SK-N-SH treated with all-trans-retinoic acid at 6 μM for 48 hours (cell line): ENCODE measurements around the gene CLSTN2.

Experiments used
- ATAC-seq: fragments of 200-7000 bp; cut with Tn5 transposase; 3 replicates; pipeline ENCODE4 v1.9.1; 2020; ENCODE audit warnings: mild to moderate bottlenecking, moderate library complexity
- ARNTL ChIP-seq: fragments of 450-650 bp; formaldehyde crosslinking; IDR thresholded peaks from 2 replicates; pipeline ENCODE4 v1.5.0; 2020; ENCODE audit warnings: low read depth, mild to moderate bottlenecking, moderate library complexity, borderline replicate concordance
- BACH2 ChIP-seq: fragments of 250-450 bp; sonication (Bioruptor Pico); IDR thresholded peaks from 2 replicates; pipeline ENCODE4 v1.9.0; 2021; ENCODE audit warnings: mild to moderate bottlenecking, borderline replicate concordance
- CREB5 ChIP-seq: fragments of 250-450 bp; sonication (Bioruptor Pico); IDR thresholded peaks from 2 replicates; pipeline ENCODE4 v1.5.1; 2020; ENCODE audit warnings: low read depth, mild to moderate bottlenecking, moderate library complexity
- CSDC2 ChIP-seq: fragments of 250-450 bp; sonication (Bioruptor Pico); IDR thresholded peaks from 2 replicates; pipeline ENCODE4 v1.5.0; 2020; ENCODE audit warnings: mild to moderate bottlenecking, moderate library complexity
- ESRRG ChIP-seq: fragments of 250-450 bp; sonication (Bioruptor Pico); IDR thresholded peaks from 2 replicates; pipeline ENCODE4 v1.6.1; 2021; ENCODE audit warnings: mild to moderate bottlenecking
- GLIS3 ChIP-seq: fragments of 250-450 bp; sonication (Bioruptor Pico); IDR thresholded peaks from 2 replicates; pipeline ENCODE4 v1.5.0; 2020; ENCODE audit warnings: mild to moderate bottlenecking, moderate library complexity
- ISL1 ChIP-seq: fragments of 250-450 bp; sonication (Bioruptor Pico); IDR thresholded peaks from 2 replicates; pipeline ENCODE4 v2.1.2; 2022; ENCODE audit warnings: mild to moderate bottlenecking, moderate library complexity
- OSR1 ChIP-seq: fragments of 250-450 bp; sonication (Bioruptor Pico); IDR thresholded peaks from 2 replicates; pipeline ENCODE4 v1.8.0; 2022; ENCODE audit warnings: moderate library complexity, mild to moderate bottlenecking, inconsistent platforms
- PATZ1 ChIP-seq: fragments of 250-450 bp; sonication (Bioruptor Pico); IDR thresholded peaks from 2 replicates; pipeline ENCODE4 v1.8.0; 2020; ENCODE audit warnings: mild to moderate bottlenecking, moderate library complexity, borderline replicate concordance
- POU6F1 ChIP-seq: fragments of 250-450 bp; sonication (Bioruptor Pico); IDR thresholded peaks from 2 replicates; pipeline ENCODE4 v1.8.0; 2021; ENCODE audit warnings: low read depth, mild to moderate bottlenecking, moderate library complexity, borderline replicate concordance
- PPARA ChIP-seq: fragments of 250-450 bp; sonication (Bioruptor Pico); IDR thresholded peaks from 2 replicates; pipeline ENCODE4 v1.5.0; 2020; ENCODE audit warnings: mild to moderate bottlenecking, borderline replicate concordance
- RARB ChIP-seq: fragments of 250-450 bp; sonication (Bioruptor Pico); IDR thresholded peaks from 2 replicates; pipeline ENCODE4 v1.8.0; 2021; ENCODE audit warnings: mild to moderate bottlenecking, moderate library complexity
- SNAI2 ChIP-seq: fragments of 250-450 bp; sonication (Bioruptor Pico); IDR thresholded peaks from 2 replicates; pipeline ENCODE4 v1.5.0; 2020; ENCODE audit warnings: mild to moderate bottlenecking, moderate library complexity
- TCF4 ChIP-seq: fragments of 250-450 bp; sonication (Bioruptor Pico); IDR thresholded peaks from 2 replicates; pipeline ENCODE4 v1.8.0; 2021; ENCODE audit warnings: mild to moderate bottlenecking, moderate library complexity, borderline replicate concordance
- TOX ChIP-seq: fragments of 250-450 bp; sonication (Bioruptor Pico); IDR thresholded peaks from 2 replicates; pipeline ENCODE4 v1.8.0; 2021; ENCODE audit warnings: mild to moderate bottlenecking, moderate library complexity, borderline replicate concordance
- TSHZ2 ChIP-seq: fragments of 250-450 bp; sonication (Bioruptor Pico); IDR thresholded peaks from 2 replicates; pipeline ENCODE4 v1.5.0; 2020; ENCODE audit warnings: mild to moderate bottlenecking, moderate library complexity
- ZC3H10 ChIP-seq: fragments of 250-450 bp; sonication (Bioruptor Pico); IDR thresholded peaks from 2 replicates; pipeline ENCODE4 v1.5.1; 2021; ENCODE audit warnings: mild to moderate bottlenecking, moderate library complexity
- ZFP3 ChIP-seq: fragments of 250-450 bp; sonication (Bioruptor Pico); IDR thresholded peaks from 2 replicates; pipeline ENCODE4 v1.5.0; 2020; ENCODE audit warnings: mild to moderate bottlenecking, moderate library complexity
- ZFP30 ChIP-seq: fragments of 450-650 bp; formaldehyde crosslinking; IDR thresholded peaks from 2 replicates; pipeline ENCODE4 v1.5.0; 2022; ENCODE audit warnings: mild to moderate bottlenecking, moderate library complexity
- ZNF565 ChIP-seq: fragments of 450-650 bp; formaldehyde crosslinking; conservative IDR thresholded peaks from 2 replicates; pipeline ENCODE4 v1.5.0; 2020; ENCODE audit warnings: low read depth, mild to moderate bottlenecking, moderate library complexity
- ZNF70 ChIP-seq: fragments of 450-650 bp; formaldehyde crosslinking; IDR thresholded peaks from 2 replicates; pipeline ENCODE4 v1.5.0; 2020; ENCODE audit warnings: mild to moderate bottlenecking, moderate library complexity
- ZNF8 ChIP-seq: fragments of 450-650 bp; formaldehyde crosslinking; IDR thresholded peaks from 2 replicates; pipeline ENCODE4 v1.5.0; 2020; ENCODE audit warnings: mild to moderate bottlenecking, moderate library complexity

Gene CLSTN2

GRCh38 chr3:139953131-139953910 lies 18.3 kb downstream of the CLSTN2 start:
- TF ChIP-seq PATZ1 (CRISPR knock-in tag) (no peak), ZFP3 (CRISPR knock-in tag) (no peak), CSDC2 (CRISPR knock-in tag) (no peak), POU6F1 (CRISPR knock-in tag) (no peak), ISL1 (no peak)
- ATAC-seq, result no peak

GRCh38 chr3:139954146-139954860 lies 19.3 kb downstream of the CLSTN2 start:
- no peak for TF ChIP-seq ISL1
- no peak for TF ChIP-seq RARB (CRISPR knock-in tag)
- no peak for TF ChIP-seq PPARA (CRISPR knock-in tag)
- TF ChIP-seq GLIS3 (CRISPR knock-in tag), result no peak
- TF ChIP-seq ZFP30 (CRISPR knock-in tag), result no peak
- TF ChIP-seq ARNTL (CRISPR knock-in tag), result no peak
- no peak for TF ChIP-seq ZC3H10 (CRISPR knock-in tag)
- TF ChIP-seq CREB5 (CRISPR knock-in tag), result no peak
- no peak for TF ChIP-seq ESRRG (CRISPR knock-in tag)
- ATAC-seq, result no peak

- no peak for TF ChIP-seq ARNTL (CRISPR knock-in tag)
- TF ChIP-seq ZFP30 (CRISPR knock-in tag), result no peak
- TF ChIP-seq ZC3H10 (CRISPR knock-in tag), result no peak
- TF ChIP-seq RARB (CRISPR knock-in tag), result no peak
- no peak for TF ChIP-seq ZFP3 (CRISPR knock-in tag)
- no peak for ATAC-seq
Observed at GRCh38 chr3:139957844-139958243, 22.9 kb downstream of the CLSTN2 start.

- no peak for ATAC-seq
- TF ChIP-seq ZFP30 (CRISPR knock-in tag) (no peak), ZFP3 (CRISPR knock-in tag) (no peak), BACH2 (CRISPR knock-in tag) (no peak), ZNF565 (no peak), ZNF8 (CRISPR knock-in tag) (no peak), ARNTL (CRISPR knock-in tag) (no peak), TCF4 (CRISPR knock-in tag) (no peak), GLIS3 (CRISPR knock-in tag) (no peak), CSDC2 (CRISPR knock-in tag) (no peak), CREB5 (CRISPR knock-in tag) (no peak), OSR1 (CRISPR knock-in tag) (no peak), PPARA (CRISPR knock-in tag) (no peak), ZNF70 (no peak), ISL1 (no peak), SNAI2 (CRISPR knock-in tag) (no peak), ZC3H10 (CRISPR knock-in tag) (no peak), TSHZ2 (CRISPR knock-in tag) (no peak), TOX (CRISPR knock-in tag) (no peak), ESRRG (CRISPR knock-in tag) (no peak), RARB (CRISPR knock-in tag) (no peak)
Observed at GRCh38 chr3:139969386-139969785, 34.4 kb downstream of the CLSTN2 start.
